ENCODE data around the gene YIF1B. TPM values are rescaled to one million over a fixed set of nuclear protein-coding genes. Genes with fewer than 3 reads are reported as not detected.
A peak's percentile ranks its signal among the peaks of the same experiment; 100 is the strongest.

Gene YIF1B
- total and polyA plus RNA-seq, 9 of the 15 experiments (the other 6 are each of a cell fraction or from before 2014, with no cell fraction given): 8.5 to 586 (median 323) TPM

DNA sequence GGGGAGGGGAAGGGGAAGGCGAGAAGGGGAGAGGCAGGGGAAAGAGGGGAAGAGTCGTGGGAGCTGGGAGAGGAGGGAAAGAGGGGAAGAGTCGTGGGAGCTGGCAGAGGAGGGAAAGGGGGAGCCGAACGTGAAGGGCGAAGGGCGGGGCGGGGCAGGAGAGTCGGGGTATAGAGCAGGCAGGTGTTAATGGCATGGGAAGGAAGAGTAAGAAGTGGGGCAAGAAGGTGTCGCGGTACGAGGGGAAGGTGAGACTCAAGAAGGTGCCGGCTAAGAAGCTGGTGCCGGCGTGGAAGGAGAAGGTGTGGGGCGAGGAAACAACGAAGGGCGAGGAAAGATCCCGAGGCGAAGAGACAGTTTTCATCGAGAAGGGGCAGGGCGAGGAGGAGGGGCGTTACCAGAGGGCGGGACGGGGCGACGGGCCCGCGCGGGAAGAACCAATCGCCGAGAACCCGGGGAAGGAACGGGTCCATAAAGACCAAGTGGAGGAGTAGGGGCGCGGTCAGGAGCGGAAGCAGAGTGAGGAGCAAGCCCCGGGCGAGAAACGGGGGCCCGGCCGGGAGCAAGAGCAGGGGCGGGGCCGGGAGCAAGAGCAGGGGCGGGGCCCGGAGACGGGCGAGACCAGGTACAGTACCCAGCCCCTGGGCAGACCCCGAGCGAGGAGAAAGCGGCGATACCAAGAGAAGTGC lies 20.3 kb upstream of the YIF1B start (continued):
- TF ChIP-seq, protein P1, sequence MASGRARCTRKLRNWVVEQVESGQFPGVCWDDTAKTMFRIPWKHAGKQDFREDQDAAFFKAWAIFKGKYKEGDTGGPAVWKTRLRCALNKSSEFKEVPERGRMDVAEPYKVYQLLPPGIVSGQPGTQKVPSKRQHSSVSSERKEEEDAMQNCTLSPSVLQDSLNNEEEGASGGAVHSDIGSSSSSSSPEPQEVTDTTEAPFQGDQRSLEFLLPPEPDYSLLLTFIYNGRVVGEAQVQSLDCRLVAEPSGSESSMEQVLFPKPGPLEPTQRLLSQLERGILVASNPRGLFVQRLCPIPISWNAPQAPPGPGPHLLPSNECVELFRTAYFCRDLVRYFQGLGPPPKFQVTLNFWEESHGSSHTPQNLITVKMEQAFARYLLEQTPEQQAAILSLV (tag; IDR thresholded peaks at IDR 0.05): no peak
- TF ChIP-seq ARNT (IDR thresholded peaks at IDR 0.05) (peak; percentile 17 to 53; a peak in 1 of 4 replicates), MLLT1 (IDR thresholded peaks at IDR 0.05) (peak; percentile 65 to 84; a peak in 2 of 4 replicates), MXI1 (IDR thresholded peaks at IDR 0.05; ENCODE audit: low read depth, low read length) (no peak), MCM3 (IDR thresholded peaks at IDR 0.05) (peak; percentile 51; the same call in 1 of the 2 replicates), RAD21 (CRISPR knock-in tag; conservative IDR thresholded peaks at IDR 0.05 in 1 of 2, IDR thresholded peaks at IDR 0.05 in 1 of 2) (no peak), CCAR2 (IDR thresholded peaks at IDR 0.05; ENCODE audit: low read depth, low read length) (no peak), HMG20B (CRISPR knock-in tag; IDR thresholded peaks at IDR 0.05) (no peak), POLR2B (IDR thresholded peaks at IDR 0.05; ENCODE audit: low read depth, partially characterized antibody) (peak; percentile 80), MCM5 (IDR thresholded peaks at IDR 0.05; ENCODE audit: low read depth) (no peak), CBX5 (IDR thresholded peaks at IDR 0.05; ENCODE audit: borderline replicate concordance, low read depth) (no peak), ATF7 (IDR thresholded peaks at IDR 0.05) (peak; percentile 69; the same call in 1 of the 2 replicates), PRMT5 (CRISPR knock-in tag; IDR thresholded peaks at IDR 0.05) (no peak), NELFE (IDR thresholded peaks at IDR 0.05; ENCODE audit: insufficient read depth, insufficient read length) (no peak), ZFP1 (CRISPR knock-in tag; IDR thresholded peaks at IDR 0.05) (no peak), LCOR (CRISPR knock-in tag; IDR thresholded peaks at IDR 0.05) (no peak), NCOA4 (IDR thresholded peaks at IDR 0.05; ENCODE audit: partially characterized antibody) (no peak), CXXC5 (CRISPR knock-in tag; IDR thresholded peaks at IDR 0.05) (peak; percentile 63), KLF13 (tag; IDR thresholded peaks at IDR 0.05; ENCODE audit: borderline replicate concordance, low read depth) (no peak), GABPB2 (CRISPR knock-in tag; conservative IDR thresholded peaks at IDR 0.05) (no peak), LARP7 (IDR thresholded peaks at IDR 0.05) (peak; percentile 99), CTBP1 (IDR thresholded peaks at IDR 0.05; ENCODE audit: borderline replicate concordance) (peak; percentile 56; the same call in 1 of the 2 replicates), ESRRB (CRISPR knock-in tag; IDR thresholded peaks at IDR 0.05; ENCODE audit: borderline replicate concordance) (no peak)
- TF ChIP-seq, protein P2, sequence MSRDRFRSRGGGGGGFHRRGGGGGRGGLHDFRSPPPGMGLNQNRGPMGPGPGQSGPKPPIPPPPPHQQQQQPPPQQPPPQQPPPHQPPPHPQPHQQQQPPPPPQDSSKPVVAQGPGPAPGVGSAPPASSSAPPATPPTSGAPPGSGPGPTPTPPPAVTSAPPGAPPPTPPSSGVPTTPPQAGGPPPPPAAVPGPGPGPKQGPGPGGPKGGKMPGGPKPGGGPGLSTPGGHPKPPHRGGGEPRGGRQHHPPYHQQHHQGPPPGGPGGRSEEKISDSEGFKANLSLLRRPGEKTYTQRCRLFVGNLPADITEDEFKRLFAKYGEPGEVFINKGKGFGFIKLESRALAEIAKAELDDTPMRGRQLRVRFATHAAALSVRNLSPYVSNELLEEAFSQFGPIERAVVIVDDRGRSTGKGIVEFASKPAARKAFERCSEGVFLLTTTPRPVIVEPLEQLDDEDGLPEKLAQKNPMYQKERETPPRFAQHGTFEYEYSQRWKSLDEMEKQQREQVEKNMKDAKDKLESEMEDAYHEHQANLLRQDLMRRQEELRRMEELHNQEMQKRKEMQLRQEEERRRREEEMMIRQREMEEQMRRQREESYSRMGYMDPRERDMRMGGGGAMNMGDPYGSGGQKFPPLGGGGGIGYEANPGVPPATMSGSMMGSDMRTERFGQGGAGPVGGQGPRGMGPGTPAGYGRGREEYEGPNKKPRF (IDR thresholded peaks at IDR 0.05; ENCODE audit: low read depth, low read length): no peak
- TF ChIP-seq, protein P3, sequence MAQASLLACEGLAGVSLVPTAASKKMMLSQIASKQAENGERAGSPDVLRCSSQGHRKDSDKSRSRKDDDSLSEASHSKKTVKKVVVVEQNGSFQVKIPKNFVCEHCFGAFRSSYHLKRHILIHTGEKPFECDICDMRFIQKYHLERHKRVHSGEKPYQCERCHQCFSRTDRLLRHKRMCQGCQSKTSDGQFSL (CRISPR knock-in tag; IDR thresholded peaks at IDR 0.05): no peak
- TF ChIP-seq, protein P3 (tag; IDR thresholded peaks at IDR 0.05): no peak

Measured in K562 (cell line).